ENCODE data around the gene KPTN. TPM values are rescaled to one million over a fixed set of nuclear protein-coding genes. Genes with fewer than 3 reads are reported as not detected.

KPTN gene
- total RNA-seq, 4 donors from 2014 or later, result 3.9 to 7.2 (median 4.1) TPM

- TF ChIP-seq CTCF (IDR thresholded peaks at IDR 0.05; ENCODE audit: low read depth), result no peak
Observed at GRCh38 chr19:47520839-47521238, 36.8 kb upstream of the KPTN start.

- TF ChIP-seq CTCF (IDR thresholded peaks at IDR 0.05; ENCODE audit: low read depth), result no peak
Observed at GRCh38 chr19:47520343-47520806, 36.4 kb upstream of the KPTN start.

GRCh38 chr19:47518854-47519253, 34.8 kb upstream of the KPTN start:
- no peak for TF ChIP-seq CTCF (IDR thresholded peaks at IDR 0.05; ENCODE audit: low read depth)

- no peak for TF ChIP-seq CTCF (IDR thresholded peaks at IDR 0.05; ENCODE audit: low read depth)
Observed at GRCh38 chr19:47518139-47518538, 34.1 kb upstream of the KPTN start.

GRCh38 chr19:47514869-47515588, 31.0 kb upstream of the KPTN start, which contains the start of gene NAPA:
Gene NAPA, minus strand, starts transcription at chr19:47515063. Its CDS starts 123 bp downstream, at chr19:47514940.
- TF ChIP-seq CTCF (IDR thresholded peaks at IDR 0.05; ENCODE audit: low read depth), result no peak

- no peak for TF ChIP-seq CTCF (IDR thresholded peaks at IDR 0.05; ENCODE audit: low read depth)
Observed at GRCh38 chr19:47514151-47514868, 30.3 kb upstream of the KPTN start.

- no peak for TF ChIP-seq CTCF (IDR thresholded peaks at IDR 0.05; ENCODE audit: low read depth)
Observed at GRCh38 chr19:47512948-47513319, 28.9 kb upstream of the KPTN start.

Measured in subcutaneous adipose tissue (tissue), 4 donors.